ENCODE data around the gene MRPS34. TPM values are rescaled to one million over a fixed set of nuclear protein-coding genes. Genes with fewer than 3 reads are reported as not detected.

MRPS34 gene
- total RNA-seq, 2 donors from 2014 or later = 51.4 to 99.6 TPM

DNA sequence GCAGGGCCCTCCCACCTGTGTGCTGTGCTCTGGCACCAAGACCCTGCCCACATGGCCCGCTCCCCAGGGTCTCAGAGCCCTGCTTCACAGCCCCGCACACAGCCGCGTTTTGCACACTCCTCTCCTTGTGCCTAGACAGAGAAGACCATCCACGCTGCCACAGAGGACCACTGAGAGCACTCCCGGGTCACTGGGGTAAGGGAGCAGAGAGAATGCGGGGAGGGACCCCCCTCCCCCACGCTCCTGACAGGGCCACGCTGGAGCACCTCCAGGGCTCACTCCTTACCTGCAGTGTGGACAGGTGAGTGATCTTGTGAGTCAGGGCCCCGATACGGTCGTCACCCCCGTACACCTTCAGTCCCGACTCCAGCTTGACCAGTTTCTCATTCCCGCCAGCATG lies 46.7 kb upstream of the MRPS34 start:
- no peak overlapping the region for H3K4me3 ChIP-seq
- no peaks in the 10 kb centered on the region for H3K27me3 ChIP-seq
- no peaks in the 10 kb centered on the region for H3K9me3 ChIP-seq
- DNase-seq (no peak), ATAC-seq (no peak)
- no peak for TF ChIP-seq POLR2A (IDR thresholded peaks at IDR 0.05)
- TF ChIP-seq, protein P1, sequence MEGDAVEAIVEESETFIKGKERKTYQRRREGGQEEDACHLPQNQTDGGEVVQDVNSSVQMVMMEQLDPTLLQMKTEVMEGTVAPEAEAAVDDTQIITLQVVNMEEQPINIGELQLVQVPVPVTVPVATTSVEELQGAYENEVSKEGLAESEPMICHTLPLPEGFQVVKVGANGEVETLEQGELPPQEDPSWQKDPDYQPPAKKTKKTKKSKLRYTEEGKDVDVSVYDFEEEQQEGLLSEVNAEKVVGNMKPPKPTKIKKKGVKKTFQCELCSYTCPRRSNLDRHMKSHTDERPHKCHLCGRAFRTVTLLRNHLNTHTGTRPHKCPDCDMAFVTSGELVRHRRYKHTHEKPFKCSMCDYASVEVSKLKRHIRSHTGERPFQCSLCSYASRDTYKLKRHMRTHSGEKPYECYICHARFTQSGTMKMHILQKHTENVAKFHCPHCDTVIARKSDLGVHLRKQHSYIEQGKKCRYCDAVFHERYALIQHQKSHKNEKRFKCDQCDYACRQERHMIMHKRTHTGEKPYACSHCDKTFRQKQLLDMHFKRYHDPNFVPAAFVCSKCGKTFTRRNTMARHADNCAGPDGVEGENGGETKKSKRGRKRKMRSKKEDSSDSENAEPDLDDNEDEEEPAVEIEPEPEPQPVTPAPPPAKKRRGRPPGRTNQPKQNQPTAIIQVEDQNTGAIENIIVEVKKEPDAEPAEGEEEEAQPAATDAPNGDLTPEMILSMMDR (IDR thresholded peaks at IDR 0.05) = no peak
- H3K36me3 ChIP-seq (replicated peaks in 1 of 2; ENCODE audit: insufficient read depth in 1 of 2, low read depth in 2 of 2) = peaks cover 0 to 8% of the 10 kb centered on the region in 2 donors
- WGBS, 2 donors = 86 to 92% methylated on average over 12 to 15 of the region's 15 CpGs
- peaks cover 19% of the 10 kb centered on the region for H3K4me1 ChIP-seq
- intact Hi-C loops (cut with DNase I) = no loop called here
- no peak overlapping the region for H3K27ac ChIP-seq

DNA sequence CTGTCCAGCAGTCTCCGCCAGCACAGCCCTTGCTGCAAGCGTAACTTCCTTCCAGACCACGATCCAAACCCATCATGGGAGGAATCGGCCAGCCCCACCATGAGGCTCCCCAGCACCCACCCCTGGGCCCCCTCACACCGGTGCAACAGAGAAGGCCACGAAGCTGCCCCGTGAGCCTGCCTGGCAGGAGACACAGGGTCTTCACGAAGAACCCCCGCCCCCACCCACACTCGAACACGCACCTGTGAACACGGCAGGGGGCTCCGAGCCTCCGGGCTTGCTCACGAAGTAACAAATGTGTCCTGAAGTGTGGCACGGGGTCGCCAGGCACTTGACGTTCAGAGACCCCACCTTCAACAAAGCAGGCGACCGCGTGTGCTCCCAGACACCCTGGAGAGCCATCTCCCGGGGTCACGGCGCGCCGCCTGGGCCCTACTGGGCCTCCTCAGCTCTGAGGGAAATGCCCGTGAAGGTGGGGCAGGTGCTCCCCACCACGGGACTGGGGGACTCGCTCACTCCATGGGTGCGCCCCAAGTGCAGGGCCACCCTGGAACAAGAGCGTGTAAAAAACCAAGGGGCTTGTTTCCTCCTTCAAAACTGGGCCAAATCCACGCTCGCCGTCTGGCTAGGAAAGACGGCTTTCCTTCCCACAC lies 46.1 kb upstream of the MRPS34 start:
- Histone ChIP-seq H3K36me3 (replicated peaks in 1 of 2; ENCODE audit: insufficient read depth in 1 of 2, low read depth in 2 of 2) (peaks cover 0 to 8% of the 10 kb centered on the region in 2 donors), H3K9me3 (no peaks in the 10 kb centered on the region), H3K27ac (no peak overlapping the region), H3K4me3 (no peak overlapping the region), H3K27me3 (no peaks in the 10 kb centered on the region), H3K4me1 (peaks cover 13% of the 10 kb centered on the region)
- 91% methylated on average over 9 to 26 of the region's 35 CpGs for WGBS, 2 donors
- no peak for ATAC-seq
- no peak for DNase-seq
- intact Hi-C loops (cut with DNase I) = no loop called here
- TF ChIP-seq, protein P1 (IDR thresholded peaks at IDR 0.05) = no peak
- TF ChIP-seq POLR2A (IDR thresholded peaks at IDR 0.05) = no peak

DNA sequence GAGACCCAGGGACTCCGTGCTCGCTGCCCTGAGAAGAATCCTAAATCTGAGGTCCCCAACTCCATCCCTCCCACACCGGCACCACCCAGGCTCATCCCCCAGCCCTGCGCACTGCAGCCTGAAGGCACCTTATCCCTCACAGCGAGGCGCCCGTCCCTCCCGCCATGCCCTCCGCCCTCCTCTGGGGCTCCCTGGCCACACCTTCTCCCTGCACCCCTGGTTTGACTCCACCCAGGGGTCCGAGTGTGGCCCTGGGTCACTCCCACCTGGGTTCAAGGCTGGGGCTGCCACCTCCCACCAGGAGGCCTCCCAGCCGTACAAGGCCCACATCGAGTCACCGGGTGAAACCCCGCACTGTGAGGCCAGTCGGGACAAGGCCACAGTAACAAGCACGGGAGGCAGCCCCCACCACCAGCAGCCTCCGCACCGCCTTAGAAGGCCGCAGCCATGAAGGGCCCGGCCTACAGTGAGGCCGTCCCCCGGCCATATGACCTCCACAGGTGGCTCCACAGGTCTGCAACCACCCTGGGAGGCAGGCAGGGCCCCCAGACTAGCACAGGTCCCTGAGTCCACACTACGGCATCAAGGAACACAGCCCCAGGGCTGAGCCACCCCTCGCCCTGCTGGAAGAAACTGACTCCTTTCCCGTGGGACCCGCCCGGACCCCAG lies 45.4 kb upstream of the MRPS34 start:
- H3K4me1 ChIP-seq = peaks cover 8% of the 10 kb centered on the region
- H3K36me3 ChIP-seq (replicated peaks in 1 of 2; ENCODE audit: insufficient read depth in 1 of 2, low read depth in 2 of 2) = peaks cover 0 to 8% of the 10 kb centered on the region in 2 donors
- intact Hi-C loops (cut with DNase I) = no loop called here
- H3K27ac ChIP-seq = no peak overlapping the region
- H3K4me3 ChIP-seq = no peak overlapping the region
- ATAC-seq (no peak), DNase-seq (no peak)
- H3K27me3 ChIP-seq = no peaks in the 10 kb centered on the region
- TF ChIP-seq, protein P1 (IDR thresholded peaks at IDR 0.05) = no peak
- TF ChIP-seq POLR2A (IDR thresholded peaks at IDR 0.05) = no peak
- no peaks in the 10 kb centered on the region for H3K9me3 ChIP-seq
- 93 to 97% methylated on average over 7 to 25 of the region's 27 CpGs for WGBS, 2 donors

DNA sequence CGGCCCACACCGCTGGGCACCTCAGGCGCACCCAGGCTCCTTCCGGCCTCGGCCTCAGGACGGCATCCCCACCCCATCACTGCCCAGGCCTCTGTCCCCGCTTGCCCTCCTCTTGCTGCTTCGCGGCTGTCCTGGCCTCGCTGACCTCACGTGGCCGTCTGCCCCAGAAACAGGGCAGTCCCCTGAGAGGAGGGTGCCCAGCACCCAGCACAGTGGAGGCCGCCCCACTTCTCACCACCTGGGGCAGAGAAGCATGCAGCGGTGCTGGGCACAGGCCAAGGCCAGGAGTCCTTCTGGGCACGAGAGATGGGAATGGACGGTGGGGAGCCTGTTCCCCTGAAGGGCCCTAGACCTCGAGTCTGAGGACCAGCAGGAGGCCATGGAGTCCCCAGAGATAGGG lies 44.8 kb upstream of the MRPS34 start:
- no peak for DNase-seq
- H3K36me3 ChIP-seq (replicated peaks in 1 of 2; ENCODE audit: insufficient read depth in 1 of 2, low read depth in 2 of 2) = peaks cover 0 to 8% of the 10 kb centered on the region in 2 donors
- no peak for ATAC-seq

More for the DNA sequence above, 44.8 kb upstream of the MRPS34 start:
- intact Hi-C loops (cut with DNase I) = no loop called here
- H3K27me3 ChIP-seq = no peaks in the 10 kb centered on the region
- no peak overlapping the region for H3K27ac ChIP-seq
- H3K9me3 ChIP-seq = no peaks in the 10 kb centered on the region
- WGBS, 2 donors = 89 to 91% methylated on average over 12 to 17 of the region's 17 CpGs
- H3K4me3 ChIP-seq = no peak overlapping the region
- TF ChIP-seq, protein P1 (IDR thresholded peaks at IDR 0.05) = no peak
- no peak for TF ChIP-seq POLR2A (IDR thresholded peaks at IDR 0.05)
- H3K4me1 ChIP-seq = peaks cover 10% of the 10 kb centered on the region

Measured in body of pancreas (tissue), 4 donors.